Measurements from ENCODE around the gene NPPB.

The NPPB gene

DNA sequence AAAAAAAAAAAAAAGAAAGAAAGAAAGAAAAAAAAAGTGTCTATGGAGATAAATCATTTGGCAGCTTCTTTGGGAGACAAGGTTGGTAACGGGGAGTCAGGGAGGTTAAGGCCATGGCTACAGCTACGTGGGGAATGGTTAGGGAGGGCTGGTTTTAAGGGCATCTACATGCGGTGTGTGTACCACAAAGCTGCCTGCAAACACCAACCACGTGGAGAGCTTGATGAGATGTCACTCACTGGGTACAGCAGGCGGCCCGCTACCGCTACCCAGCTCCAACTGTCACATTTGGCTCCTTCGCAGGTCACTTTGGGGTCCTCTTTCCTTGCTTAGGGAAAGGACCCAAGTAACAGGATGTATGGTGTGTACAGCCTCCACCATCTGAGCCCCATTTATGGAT is 4.2 kb downstream of the NPPB start:
- TF ChIP-seq, protein P1, sequence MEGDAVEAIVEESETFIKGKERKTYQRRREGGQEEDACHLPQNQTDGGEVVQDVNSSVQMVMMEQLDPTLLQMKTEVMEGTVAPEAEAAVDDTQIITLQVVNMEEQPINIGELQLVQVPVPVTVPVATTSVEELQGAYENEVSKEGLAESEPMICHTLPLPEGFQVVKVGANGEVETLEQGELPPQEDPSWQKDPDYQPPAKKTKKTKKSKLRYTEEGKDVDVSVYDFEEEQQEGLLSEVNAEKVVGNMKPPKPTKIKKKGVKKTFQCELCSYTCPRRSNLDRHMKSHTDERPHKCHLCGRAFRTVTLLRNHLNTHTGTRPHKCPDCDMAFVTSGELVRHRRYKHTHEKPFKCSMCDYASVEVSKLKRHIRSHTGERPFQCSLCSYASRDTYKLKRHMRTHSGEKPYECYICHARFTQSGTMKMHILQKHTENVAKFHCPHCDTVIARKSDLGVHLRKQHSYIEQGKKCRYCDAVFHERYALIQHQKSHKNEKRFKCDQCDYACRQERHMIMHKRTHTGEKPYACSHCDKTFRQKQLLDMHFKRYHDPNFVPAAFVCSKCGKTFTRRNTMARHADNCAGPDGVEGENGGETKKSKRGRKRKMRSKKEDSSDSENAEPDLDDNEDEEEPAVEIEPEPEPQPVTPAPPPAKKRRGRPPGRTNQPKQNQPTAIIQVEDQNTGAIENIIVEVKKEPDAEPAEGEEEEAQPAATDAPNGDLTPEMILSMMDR (IDR thresholded peaks at IDR 0.05; ENCODE audit: low read depth, low read length) = no peak
- no peak overlapping the region for H3K4me3 ChIP-seq (ENCODE audit: low read depth, low read length)

DNA sequence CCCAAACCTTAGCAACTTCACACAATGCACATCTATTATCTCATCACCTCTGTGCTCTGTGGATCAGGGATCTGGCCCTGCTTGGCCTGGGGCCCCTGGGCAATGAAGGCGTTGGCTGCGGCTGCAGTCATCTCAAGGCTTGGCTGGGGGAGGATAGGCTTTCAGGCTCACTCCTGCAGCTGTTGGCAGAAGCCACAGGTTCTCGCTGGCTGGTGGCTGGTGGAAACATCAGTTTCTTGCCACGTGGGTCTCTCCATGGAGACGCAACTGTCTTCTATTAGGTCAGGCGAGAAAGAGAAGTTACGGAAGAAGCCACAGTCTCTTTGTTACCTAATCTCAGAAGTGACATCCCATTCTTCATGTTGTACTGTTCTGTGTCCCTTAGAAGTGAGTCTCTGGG is 7.6 kb downstream of the NPPB start:
- H3K4me3 ChIP-seq (ENCODE audit: low read depth, low read length) = no peak overlapping the region
- TF ChIP-seq, protein P1 (IDR thresholded peaks at IDR 0.05; ENCODE audit: low read depth, low read length) = no peak

DNA sequence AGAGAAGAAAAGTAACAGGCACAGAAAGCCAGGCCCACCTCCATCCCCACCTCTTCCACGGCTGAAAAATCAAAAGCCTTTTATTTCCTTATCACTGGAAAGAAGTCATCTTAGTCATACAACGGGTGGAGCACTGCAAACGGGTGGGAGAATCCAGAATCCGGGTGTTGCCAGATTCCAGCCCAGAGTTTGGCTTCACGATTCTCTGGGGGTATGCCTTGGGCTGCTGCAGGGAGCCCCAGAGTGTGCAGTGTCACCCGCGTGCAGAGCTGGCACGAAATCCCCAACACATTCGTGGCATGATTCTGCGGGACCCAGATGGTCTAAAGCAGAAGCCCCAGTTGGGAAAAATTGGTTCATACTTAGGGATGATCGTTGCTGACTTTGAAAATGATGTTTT is 8.6 kb downstream of the NPPB start:
- no peak overlapping the region for H3K4me3 ChIP-seq (ENCODE audit: low read depth, low read length)
- TF ChIP-seq, protein P1 (IDR thresholded peaks at IDR 0.05; ENCODE audit: low read depth, low read length) = no peak

DNA sequence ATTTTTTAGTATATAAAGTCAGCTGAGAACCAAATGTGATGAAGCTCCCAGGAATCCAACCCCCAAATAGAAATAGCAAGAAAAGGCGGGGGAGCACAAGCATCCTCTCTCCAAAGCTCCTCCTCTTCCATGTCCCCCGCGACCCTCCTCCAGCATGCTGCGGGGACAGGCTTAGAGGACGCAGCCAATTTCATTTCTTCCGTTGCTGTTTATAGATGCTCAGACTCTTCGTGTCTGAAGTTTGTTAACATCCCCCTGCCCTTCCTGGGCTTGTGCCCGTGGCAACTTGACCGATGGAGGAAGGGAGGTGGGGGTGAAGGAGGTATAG is 10.4 kb downstream of the NPPB start:
- TF ChIP-seq, protein P1 (IDR thresholded peaks at IDR 0.05; ENCODE audit: low read depth, low read length) = no peak
- H3K4me3 ChIP-seq (ENCODE audit: low read depth, low read length) = no peak overlapping the region

DNA sequence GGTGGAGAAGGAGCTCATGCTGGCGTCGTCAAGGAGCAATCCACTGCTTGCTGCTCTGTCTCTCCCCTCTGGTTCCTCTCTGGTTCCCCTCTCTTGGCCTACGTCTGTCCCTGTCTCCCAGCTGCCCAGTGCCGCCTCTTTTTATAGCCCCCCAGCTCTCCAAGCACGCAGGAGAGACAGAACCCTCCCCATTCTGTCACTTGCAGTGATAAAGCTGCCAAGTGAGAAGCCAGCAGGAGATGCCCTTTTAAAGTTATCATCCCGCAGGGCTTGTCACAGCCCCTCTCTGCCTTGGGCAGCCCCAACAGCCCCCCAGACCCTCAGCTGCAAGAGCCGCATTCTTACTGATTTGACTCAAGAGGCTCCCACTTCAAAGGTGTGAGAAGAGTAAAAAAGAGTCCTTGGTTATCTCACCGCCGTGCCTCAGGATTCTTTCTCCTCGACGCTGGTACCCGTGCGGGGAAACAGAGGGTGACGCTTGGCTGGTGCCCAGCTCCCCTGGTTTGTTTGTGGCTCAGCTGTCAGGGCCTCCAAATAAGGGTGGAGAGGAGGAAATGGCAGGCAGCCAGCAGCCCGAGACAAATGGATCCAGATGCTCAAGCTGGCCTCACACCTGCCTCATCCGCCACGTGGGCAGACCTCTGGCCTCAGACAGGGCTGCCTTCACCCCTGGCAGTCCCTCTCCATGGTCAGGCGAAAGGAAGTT is 10.9 kb downstream of the NPPB start, which contains the start of gene NPPA:
Gene NPPA (minus strand): TSS at position 117 of the 706 bp plus-strand sequence. CDS start 99 bp downstream, at position 18.
- TF ChIP-seq, protein P1 (IDR thresholded peaks at IDR 0.05; ENCODE audit: low read depth, low read length) = no peak
- no peak within 1 kb of the TSS for H3K4me3 ChIP-seq (ENCODE audit: low read depth, low read length)

DNA sequence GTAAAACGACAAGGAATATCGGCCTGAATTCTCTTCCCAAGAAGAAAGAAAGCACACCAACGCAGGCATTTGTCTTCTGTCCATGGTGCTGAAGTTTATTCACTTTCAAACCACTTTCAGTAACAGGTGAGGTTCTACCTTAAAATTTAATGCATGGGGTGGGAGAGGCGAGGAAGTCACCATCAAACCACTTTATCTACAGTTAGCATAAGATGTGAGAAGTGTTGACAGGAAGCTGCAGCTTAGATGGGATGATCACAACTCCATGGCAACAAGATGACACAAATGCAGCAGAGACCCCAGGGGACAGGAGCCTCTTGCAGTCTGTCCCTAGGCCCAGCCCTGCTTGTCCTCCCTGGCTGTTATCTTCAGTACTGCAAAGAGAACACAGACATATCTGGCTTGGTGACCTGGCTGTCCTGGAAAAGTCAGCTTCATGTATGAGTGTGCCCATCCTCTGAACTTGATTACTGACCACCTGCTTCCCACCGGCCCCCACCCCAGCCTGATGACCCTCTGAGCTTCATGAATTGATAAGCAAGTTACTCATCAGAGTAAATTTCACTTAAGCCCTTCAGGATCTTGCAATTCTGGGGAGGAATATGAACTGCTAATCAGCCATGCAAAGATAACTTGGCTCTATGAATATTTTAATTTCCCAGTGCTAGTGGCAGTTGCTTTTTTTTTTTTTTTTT is 13.0 kb downstream of the NPPB start:
- TF ChIP-seq, protein P1 (IDR thresholded peaks at IDR 0.05; ENCODE audit: low read depth, low read length) = no peak
- H3K4me3 ChIP-seq (ENCODE audit: low read depth, low read length) = no peak overlapping the region
